ENCODE measurements around the gene BCAR1. TPM values are rescaled to one million over a fixed set of nuclear protein-coding genes. Genes with fewer than 3 reads are reported as not detected.

Gene BCAR1
- total RNA-seq, 3 donors from 2014 or later = 100 to 134 (median 116) TPM

- Histone ChIP-seq H3K36me3 (ENCODE audit: low read depth) (no peaks in the 10 kb centered on the region), H3K9me3 (no peaks in the 10 kb centered on the region), H3K4me1 (ENCODE audit: low read depth) (peaks cover 6% of the 10 kb centered on the region), H3K4me3 (no peak overlapping the region)
- DNase-seq (peak in 2 of 3 donors; percentile 9 to 19), ATAC-seq (no peak)
- intact Hi-C loops (cut with DNase I, micrococcal nuclease) = no loop called here
- no peak for TF ChIP-seq CTCF (IDR thresholded peaks at IDR 0.05)
These were observed 47.6 kb downstream of the BCAR1 start for GRCh38 chr16:75203667-75204409.

DNA sequence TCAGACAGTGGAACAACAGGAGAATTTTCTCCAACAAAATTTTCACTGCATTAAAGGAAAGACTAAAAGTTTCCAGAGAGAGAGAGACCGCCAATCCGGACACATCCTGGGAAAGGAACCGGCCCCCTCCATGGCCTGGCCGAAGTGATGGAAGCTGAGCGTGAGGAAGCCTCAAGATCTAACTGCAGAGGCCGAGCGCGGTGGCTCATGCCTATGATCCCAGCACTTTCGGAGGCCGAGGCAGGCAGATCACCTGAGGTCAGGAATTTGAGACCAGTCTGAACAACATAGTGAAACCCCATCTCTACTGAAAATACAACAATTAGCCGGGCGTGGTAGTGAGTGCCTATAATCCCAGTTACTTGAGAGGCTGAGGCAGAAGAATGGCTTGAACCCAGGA is 48.3 kb downstream of the BCAR1 start:
- no peak for ATAC-seq
- intact Hi-C loops (cut with DNase I, micrococcal nuclease) = no loop called here
- H3K36me3 ChIP-seq (ENCODE audit: low read depth) = no peaks in the 10 kb centered on the region
- DNase-seq = peak in 1 of 3 donors; percentile 8
- no peak for TF ChIP-seq CTCF (IDR thresholded peaks at IDR 0.05)
- H3K4me1 ChIP-seq (ENCODE audit: low read depth) = peaks cover 10% of the 10 kb centered on the region
- H3K4me3 ChIP-seq = no peak overlapping the region
- no peaks in the 10 kb centered on the region for H3K9me3 ChIP-seq

DNA sequence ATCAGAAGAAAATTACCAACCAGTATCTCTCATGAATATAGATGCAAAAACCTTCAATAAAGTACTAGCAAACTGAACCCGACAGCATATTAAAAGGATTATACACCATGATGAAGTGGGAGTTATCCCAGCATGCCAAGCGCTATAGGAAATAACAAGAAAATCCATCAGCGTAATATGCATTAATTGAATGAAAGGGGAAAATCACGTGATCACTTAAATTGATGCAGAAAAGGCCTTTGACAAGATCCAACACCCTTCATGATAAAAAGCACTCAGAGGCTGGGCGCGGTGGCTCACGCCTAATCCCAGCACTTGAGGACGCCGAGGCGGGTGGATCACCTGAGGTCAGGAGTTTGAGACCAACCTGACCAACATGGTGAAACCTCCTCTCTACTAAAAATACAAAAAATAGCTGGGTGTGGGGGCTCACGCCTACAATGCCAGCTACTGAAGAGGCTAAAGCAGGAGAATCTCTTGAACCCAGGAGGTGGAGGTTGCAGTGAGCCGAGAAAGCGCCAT is 49.3 kb downstream of the BCAR1 start:
- ATAC-seq (no peak), DNase-seq (peak in 1 of 3 donors; percentile 21)
- intact Hi-C loops (cut with DNase I, micrococcal nuclease) = no loop called here
- Histone ChIP-seq H3K4me1 (ENCODE audit: low read depth) (peaks cover 11% of the 10 kb centered on the region), H3K4me3 (no peak overlapping the region), H3K36me3 (ENCODE audit: low read depth) (no peaks in the 10 kb centered on the region), H3K9me3 (no peaks in the 10 kb centered on the region)
- TF ChIP-seq CTCF (IDR thresholded peaks at IDR 0.05) = no peak

GRCh38 chr16:75198135-75198600 is 53.3 kb downstream of the BCAR1 start:
- ATAC-seq (no peak), DNase-seq (peak in 1 of 3 donors; percentile 11)
- intact Hi-C loops (cut with DNase I, micrococcal nuclease) = loop anchor here (10.0 kb wide), 2 partner anchors 197 to 267 kb away; partner anchors contain the start of gene TMEM170A (in 1 of the 2)
- Histone ChIP-seq H3K4me1 (ENCODE audit: low read depth) (peaks cover 11% of the 10 kb centered on the region), H3K4me3 (no peak overlapping the region), H3K36me3 (ENCODE audit: low read depth) (no peaks in the 10 kb centered on the region), H3K9me3 (no peaks in the 10 kb centered on the region)
- TF ChIP-seq CTCF (IDR thresholded peaks at IDR 0.05) = no peak

DNA sequence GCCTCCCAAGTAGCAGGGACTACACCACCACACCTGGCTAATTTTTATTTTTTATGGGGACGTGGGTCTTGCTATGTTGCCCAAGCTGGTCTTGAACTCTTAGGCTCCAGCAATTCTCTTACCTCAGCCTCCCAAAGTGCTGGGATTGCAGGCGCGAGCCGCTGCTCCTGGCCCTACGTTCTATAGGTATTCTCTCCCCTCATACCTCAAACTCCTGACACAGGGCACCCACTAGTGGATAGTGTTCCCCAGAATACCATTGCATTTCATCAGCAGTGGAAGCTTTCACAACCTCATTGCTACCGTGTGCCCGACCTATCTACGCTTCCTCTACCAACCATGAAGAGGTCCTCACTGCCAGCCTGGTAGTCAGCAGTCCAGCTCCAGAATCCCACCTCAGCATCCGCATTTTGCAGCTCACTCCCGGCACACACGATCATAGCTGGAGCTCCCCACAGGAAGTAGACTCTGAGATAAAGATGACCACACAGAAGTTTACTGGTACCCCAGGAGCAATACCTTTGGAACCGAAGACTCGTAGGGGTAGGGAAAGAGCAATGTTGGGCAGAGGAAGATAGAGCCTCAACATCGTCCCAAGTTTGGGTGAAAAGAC is 53.8 kb downstream of the BCAR1 start:
- Histone ChIP-seq H3K4me3 (no peak overlapping the region), H3K4me1 (ENCODE audit: low read depth) (peaks cover 11% of the 10 kb centered on the region), H3K9me3 (no peaks in the 10 kb centered on the region), H3K36me3 (ENCODE audit: low read depth) (no peaks in the 10 kb centered on the region)
- no peak for TF ChIP-seq CTCF (IDR thresholded peaks at IDR 0.05)
- DNase-seq (no peak), ATAC-seq (no peak)
- intact Hi-C loops (cut with DNase I, micrococcal nuclease) = loop anchor here (10.0 kb wide), 2 partner anchors 197 to 267 kb away; partner anchors contain the start of gene TMEM170A (in 1 of the 2)
